ENCODE data around the gene GMEB1. TPM values are rescaled to one million over a fixed set of nuclear protein-coding genes. Genes with fewer than 3 reads are reported as not detected.

Gene GMEB1
- total and polyA plus RNA-seq, 2 experiments from 2014 or later = 13.3 to 20.2 TPM

DNA sequence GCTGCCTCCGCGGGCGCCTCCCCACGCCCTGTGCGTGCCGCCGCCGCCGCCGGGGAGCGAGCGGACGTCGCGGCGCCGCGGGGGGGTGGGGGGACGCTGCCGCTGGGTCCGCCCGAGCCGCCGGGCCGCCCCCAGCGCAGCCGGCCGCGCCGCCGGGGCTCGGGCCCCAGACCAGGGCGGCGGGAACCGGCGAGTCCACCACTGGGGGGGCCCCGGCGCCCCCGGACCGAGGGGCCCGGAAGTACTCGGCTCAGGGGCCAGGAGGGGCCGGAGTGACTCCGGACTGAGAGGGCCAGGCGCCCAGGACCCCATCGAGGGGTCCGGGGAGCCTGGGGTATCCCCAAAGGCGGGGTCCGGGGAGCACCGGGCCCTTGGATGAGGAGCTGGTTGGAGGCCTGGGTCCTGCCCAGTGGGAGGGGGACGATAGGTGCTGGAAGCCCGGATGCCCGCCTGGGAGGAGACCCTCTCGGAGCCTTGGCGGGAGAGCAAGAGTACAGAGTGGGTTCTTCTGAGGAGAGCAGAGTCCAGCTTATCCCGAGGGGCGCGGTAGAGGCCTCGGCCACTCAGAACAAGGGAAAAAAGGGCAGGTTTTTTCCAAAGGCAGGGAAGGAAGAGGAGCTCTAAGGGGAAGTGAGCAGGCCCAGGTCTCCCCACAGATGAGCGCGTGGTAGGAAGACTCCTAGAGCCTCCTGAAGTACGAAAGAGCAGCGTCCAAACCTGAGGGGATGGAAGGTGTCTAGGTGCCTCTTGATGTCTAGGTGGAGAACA, 556 bp downstream of the GMEB1 start:
- TF ChIP-seq POLR2AphosphoS5 (IDR thresholded peaks at IDR 0.05; ENCODE audit: low read depth) = no peak
- TF ChIP-seq, protein P1, sequence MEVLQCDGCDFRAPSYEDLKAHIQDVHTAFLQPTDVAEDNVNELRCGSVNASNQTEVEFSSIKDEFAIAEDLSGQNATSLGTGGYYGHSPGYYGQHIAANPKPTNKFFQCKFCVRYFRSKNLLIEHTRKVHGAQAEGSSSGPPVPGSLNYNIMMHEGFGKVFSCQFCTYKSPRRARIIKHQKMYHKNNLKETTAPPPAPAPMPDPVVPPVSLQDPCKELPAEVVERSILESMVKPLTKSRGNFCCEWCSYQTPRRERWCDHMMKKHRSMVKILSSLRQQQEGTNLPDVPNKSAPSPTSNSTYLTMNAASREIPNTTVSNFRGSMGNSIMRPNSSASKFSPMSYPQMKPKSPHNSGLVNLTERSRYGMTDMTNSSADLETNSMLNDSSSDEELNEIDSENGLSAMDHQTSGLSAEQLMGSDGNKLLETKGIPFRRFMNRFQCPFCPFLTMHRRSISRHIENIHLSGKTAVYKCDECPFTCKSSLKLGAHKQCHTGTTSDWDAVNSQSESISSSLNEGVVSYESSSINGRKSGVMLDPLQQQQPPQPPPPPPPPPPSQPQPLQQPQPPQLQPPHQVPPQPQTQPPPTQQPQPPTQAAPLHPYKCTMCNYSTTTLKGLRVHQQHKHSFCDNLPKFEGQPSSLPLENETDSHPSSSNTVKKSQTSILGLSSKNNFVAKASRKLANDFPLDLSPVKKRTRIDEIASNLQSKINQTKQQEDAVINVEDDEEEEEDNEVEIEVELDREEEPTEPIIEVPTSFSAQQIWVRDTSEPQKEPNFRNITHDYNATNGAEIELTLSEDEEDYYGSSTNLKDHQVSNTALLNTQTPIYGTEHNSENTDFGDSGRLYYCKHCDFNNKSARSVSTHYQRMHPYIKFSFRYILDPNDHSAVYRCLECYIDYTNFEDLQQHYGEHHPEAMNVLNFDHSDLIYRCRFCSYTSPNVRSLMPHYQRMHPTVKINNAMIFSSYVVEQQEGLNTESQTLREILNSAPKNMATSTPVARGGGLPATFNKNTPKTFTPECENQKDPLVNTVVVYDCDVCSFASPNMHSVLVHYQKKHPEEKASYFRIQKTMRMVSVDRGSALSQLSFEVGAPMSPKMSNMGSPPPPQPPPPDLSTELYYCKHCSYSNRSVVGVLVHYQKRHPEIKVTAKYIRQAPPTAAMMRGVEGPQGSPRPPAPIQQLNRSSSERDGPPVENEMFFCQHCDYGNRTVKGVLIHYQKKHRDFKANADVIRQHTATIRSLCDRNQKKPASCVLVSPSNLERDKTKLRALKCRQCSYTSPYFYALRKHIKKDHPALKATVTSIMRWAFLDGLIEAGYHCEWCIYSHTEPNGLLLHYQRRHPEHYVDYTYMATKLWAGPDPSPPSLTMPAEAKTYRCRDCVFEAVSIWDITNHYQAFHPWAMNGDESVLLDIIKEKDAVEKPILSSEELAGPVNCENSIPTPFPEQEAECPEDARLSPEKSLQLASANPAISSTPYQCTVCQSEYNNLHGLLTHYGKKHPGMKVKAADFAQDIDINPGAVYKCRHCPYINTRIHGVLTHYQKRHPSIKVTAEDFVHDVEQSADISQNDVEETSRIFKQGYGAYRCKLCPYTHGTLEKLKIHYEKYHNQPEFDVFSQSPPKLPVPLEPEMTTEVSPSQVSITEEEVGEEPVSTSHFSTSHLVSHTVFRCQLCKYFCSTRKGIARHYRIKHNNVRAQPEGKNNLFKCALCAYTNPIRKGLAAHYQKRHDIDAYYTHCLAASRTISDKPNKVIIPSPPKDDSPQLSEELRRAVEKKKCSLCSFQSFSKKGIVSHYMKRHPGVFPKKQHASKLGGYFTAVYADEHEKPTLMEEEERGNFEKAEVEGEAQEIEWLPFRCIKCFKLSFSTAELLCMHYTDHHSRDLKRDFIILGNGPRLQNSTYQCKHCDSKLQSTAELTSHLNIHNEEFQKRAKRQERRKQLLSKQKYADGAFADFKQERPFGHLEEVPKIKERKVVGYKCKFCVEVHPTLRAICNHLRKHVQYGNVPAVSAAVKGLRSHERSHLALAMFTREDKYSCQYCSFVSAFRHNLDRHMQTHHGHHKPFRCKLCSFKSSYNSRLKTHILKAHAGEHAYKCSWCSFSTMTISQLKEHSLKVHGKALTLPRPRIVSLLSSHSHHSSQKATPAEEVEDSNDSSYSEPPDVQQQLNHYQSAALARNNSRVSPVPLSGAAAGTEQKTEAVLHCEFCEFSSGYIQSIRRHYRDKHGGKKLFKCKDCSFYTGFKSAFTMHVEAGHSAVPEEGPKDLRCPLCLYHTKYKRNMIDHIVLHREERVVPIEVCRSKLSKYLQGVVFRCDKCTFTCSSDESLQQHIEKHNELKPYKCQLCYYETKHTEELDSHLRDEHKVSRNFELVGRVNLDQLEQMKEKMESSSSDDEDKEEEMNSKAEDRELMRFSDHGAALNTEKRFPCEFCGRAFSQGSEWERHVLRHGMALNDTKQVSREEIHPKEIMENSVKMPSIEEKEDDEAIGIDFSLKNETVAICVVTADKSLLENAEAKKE (CRISPR knock-in tag; IDR thresholded peaks at IDR 0.05) = no peak
- TF ChIP-seq EZH2 (IDR thresholded peaks at IDR 0.05; ENCODE audit: low read depth, unreplicated experiment) = no peak
- no peak for TF ChIP-seq CREB1 (CRISPR knock-in tag; IDR thresholded peaks at IDR 0.05; ENCODE audit: low read depth)
- Histone ChIP-seq H3K4me2 (peak overlapping the region; percentile 97), H4K20me1 (replicated peaks; ENCODE audit: insufficient read depth) (peaks cover 5% of the 10 kb centered on the region; the same call in 1 of the 2 replicates), H3K79me2 (replicated peaks; ENCODE audit: insufficient read depth) (peaks cover 46% of the 10 kb centered on the region), H3K27ac (ENCODE audit: low read depth) (peak overlapping the region; percentile 97), H2AFZ (peak overlapping the region; percentile 66; the same call in 1 of the 2 replicates), H3K9me2 (ENCODE audit: insufficient read depth) (no peaks in the 10 kb centered on the region), H3K36me3 (ENCODE audit: insufficient read depth) (no peaks in the 10 kb centered on the region; the same call in 1 of the 2 replicates), H3K27me3 (ENCODE audit: insufficient read depth) (no peaks in the 10 kb centered on the region), H3K4me1 (ENCODE audit: insufficient read depth) (peaks cover 26% of the 10 kb centered on the region), H3F3A (replicated peaks; ENCODE audit: low read depth) (peaks cover 17% of the 10 kb centered on the region), H3K4me3 (peak overlapping the region; percentile 94)
- Mint-ChIP-seq H3K4me1 (peaks cover 19% of the 10 kb centered on the region), H3K27ac (peak overlapping the region; percentile 58), H3K9me3 (no peaks in the 10 kb centered on the region), H3K4me3 (peak overlapping the region; percentile 90), H3K36me3 (ENCODE audit: low read depth) (no peaks in the 10 kb centered on the region; the same call in 2 of the 3 replicates), H3K27me3 (ENCODE audit: insufficient read depth, low read depth, poor library complexity) (peaks cover 9% of the 10 kb centered on the region)
- ATAC-seq (peak; percentile 66), DNase-seq (ENCODE audit: low spot score) (peak; percentile 63)

All from GM23338 (cell line).